Kidney (tissue), 14 donors: ENCODE results near the gene ZBTB16. TPM values are rescaled to one million over a fixed set of nuclear protein-coding genes. Genes with fewer than 3 reads are reported as not detected.
A peak's percentile ranks its signal among the peaks of the same experiment; 100 is the strongest.

Experiments
- DNase-seq, 5 donors: peaks; one replicate each; pipeline ENCODE4 v3.0.0-alpha.2; 2013 to 2020
- FAIRE-seq: peaks from 2 replicates; lab custom pipeline; 2012; peaks lifted over from hg19 to GRCh38; lab: Jason Lieb, UNC
- H3K27ac ChIP-seq, 2 donors: one replicate each; pipeline ENCODE4 v1.7.0; 2013; ENCODE audit warnings: low read depth in 2 of 2, low read length in 2 of 2, inconsistent platforms in 1 of 2
- H3K27me3 ChIP-seq: one replicate; pipeline ENCODE4 v1.7.1; 2013; ENCODE audit warnings: low read length, inconsistent platforms; ENCODE audit not compliant: control insufficient read depth, insufficient read depth
- H3K36me3 ChIP-seq, 3 donors: one replicate each; pipeline versions ENCODE4 v1.7.0 to v1.7.1; 2013; ENCODE audit warnings: low read length in 3 of 3, control low read depth in 1 of 3, inconsistent platforms in 1 of 3; ENCODE audit not compliant: insufficient read depth in 3 of 3, control insufficient read depth in 2 of 3
- H3K4me1 ChIP-seq, 3 donors: one replicate each; pipeline versions ENCODE4 v1.7.0 to v1.7.1; 2013; ENCODE audit warnings: low read length in 3 of 3, inconsistent platforms in 1 of 3, low read depth in 1 of 3; ENCODE audit not compliant: control insufficient read depth in 2 of 3, insufficient read depth in 2 of 3
- H3K4me3 ChIP-seq, 3 donors: one replicate each; pipeline versions ENCODE4 v1.7.0 to v1.8.1; 2013; ENCODE audit warnings: low read length in 3 of 3, control low read depth in 1 of 3, inconsistent platforms in 1 of 3
- H3K9ac ChIP-seq, 3 donors: one replicate each; pipeline versions ENCODE4 v1.7.0 to v1.7.1; 2013; ENCODE audit warnings: low read length in 3 of 3, control low read depth in 1 of 3, inconsistent platforms in 1 of 3
- H3K9me3 ChIP-seq, 3 donors: one replicate each; pipeline versions ENCODE4 v1.7.0 to v1.7.1; 2013; ENCODE audit warnings: low read length in 3 of 3, control low read depth in 1 of 3, inconsistent platforms in 1 of 3; ENCODE audit not compliant: control insufficient read depth in 2 of 3, insufficient read depth in 1 of 3
- CTCF ChIP-seq: IDR thresholded peaks from 3 replicates; pipeline ENCODE4 v1.5.1; 2012; ENCODE audit warnings: mild to moderate bottlenecking, moderate library complexity, borderline replicate concordance; ENCODE audit not compliant: insufficient read depth; ENCODE audit errors: extremely low read depth
- intact Hi-C: fragments of 100-400 bp; cut with DNase I; formaldehyde crosslinking; loops from one replicate; pipeline ENCODE4 v1.11.1; 2022
- polyA plus RNA-seq: library from polyadenylated mRNA; stranded (reverse); fragments of 350-450 nt; fragmentation: Illumina TruSeq; extraction: RNeasy Lipid Tissue Mini Kit (QIAGEN cat#74804); gene quantifications from one replicate; pipeline ENCODE4 v1.2.3, GENCODE V29; 2014; ENCODE audit warnings: low read depth, low replicate concordance; ENCODE audit not compliant: insufficient read depth
- total RNA-seq: library from RNA; stranded (reverse); fragmentation: NEBNext Ultra II Directional; extraction: Animal tissue kit (Norgen Biotek cat#: 25700); gene quantifications from one replicate; pipeline ENCODE4 v1.2.1, GENCODE V29; 2021
- donor health status: control.
- donor health status: control.
- donor health status: control.
- donor health status: control.
- donor health status: control.
- donor health status: DM: yes; HTN: yes; CAD: no.
- donor health status: Normal renal cell carcinoma (clear cell type).

The ZBTB16 gene
- total and polyA plus RNA-seq, 2 donors from 2014 or later, result 2.5 to 126 TPM

GRCh38 chr11:114121804-114122504, 62.4 kb downstream of the ZBTB16 start:
- Histone ChIP-seq H3K27me3 (no peaks in the 10 kb centered on the region), H3K27ac (peak overlapping the region in 1 of 2 donors; percentile 69), H3K4me1 (peaks cover 0 to 26% (median 17%) of the 10 kb centered on the region in 3 donors), H3K9ac (no peak overlapping the region), H3K36me3 (peaks cover 0 to 19% (median 6%) of the 10 kb centered on the region in 3 donors), H3K9me3 (no peaks in the 10 kb centered on the region), H3K4me3 (peak overlapping the region in 1 of 3 donors; percentile 1)
- TF ChIP-seq CTCF, result no peak
- no peak for DNase-seq
- intact Hi-C loops, result no loop called here
- FAIRE-seq, result no peak

GRCh38 chr11:114122686-114123085, 63.2 kb downstream of the ZBTB16 start:
- Histone ChIP-seq H3K9ac (no peak overlapping the region), H3K36me3 (peaks cover 0 to 20% (median 9%) of the 10 kb centered on the region in 3 donors), H3K27me3 (no peaks in the 10 kb centered on the region), H3K27ac (no peak overlapping the region), H3K9me3 (no peaks in the 10 kb centered on the region), H3K4me3 (no peak overlapping the region), H3K4me1 (peaks cover 0 to 24% (median 17%) of the 10 kb centered on the region in 3 donors)
- FAIRE-seq (no peak), DNase-seq (no peak)
- no peak for TF ChIP-seq CTCF
- intact Hi-C loops, result no loop called here

GRCh38 chr11:114123692-114124330, 64.3 kb downstream of the ZBTB16 start:
- peaks cover 0 to 20% (median 10%) of the 10 kb centered on the region in 3 donors for H3K36me3 ChIP-seq
- H3K4me3 ChIP-seq, result no peak overlapping the region
- no peaks in the 10 kb centered on the region for H3K9me3 ChIP-seq
- no peak for FAIRE-seq
- no peak for DNase-seq
- peaks cover 0 to 24% (median 17%) of the 10 kb centered on the region in 3 donors for H3K4me1 ChIP-seq
- H3K27me3 ChIP-seq, result no peaks in the 10 kb centered on the region
- H3K27ac ChIP-seq, result no peak overlapping the region
- intact Hi-C loops, result no loop called here
- no peak overlapping the region for H3K9ac ChIP-seq
- no peak for TF ChIP-seq CTCF
